ENCODE measurements around the gene GCM1.

GRCh38 chr6:53134601-53135235, 13.9 kb downstream of the GCM1 start:
- no peak for TF ChIP-seq POLR2AphosphoS5 (IDR thresholded peaks at IDR 0.05; ENCODE audit: low read depth, low read length)
- TF ChIP-seq POLR2A (IDR thresholded peaks at IDR 0.05; ENCODE audit: low read depth, low read length): no peak

All from GM12892 (cell line).